Measurements from ENCODE around the gene SCAF1. TPM values are rescaled to one million over a fixed set of nuclear protein-coding genes. Genes with fewer than 3 reads are reported as not detected.
A peak's percentile ranks its signal among the peaks of the same experiment; 100 is the strongest.

Gene SCAF1
- total and polyA plus RNA-seq, 10 of the 15 experiments (the other 5 are each of a cell fraction or from before 2014, with no cell fraction given), result 0.18 to 77.0 (median 5.3) TPM

- ATAC-seq, result peak; percentile 83
- TF ChIP-seq STAT1 (conservative IDR thresholded peaks at IDR 0.05) (no peak), REST (IDR thresholded peaks at IDR 0.05; ENCODE audit: low read depth, low read length) (no peak), SP1 (IDR thresholded peaks at IDR 0.05; ENCODE audit: low read depth, low read length) (no peak), NR2F1 (conservative IDR thresholded peaks at IDR 0.05) (0 out of 2 replicates have a peak, but pooled peaks have one; percentile 14), SMARCA5 (IDR thresholded peaks at IDR 0.05) (peak; percentile 31; the same call in 1 of the 2 replicates), IRF4 (IDR thresholded peaks at IDR 0.05; ENCODE audit: low read depth, low read length) (no peak), NKRF (conservative IDR thresholded peaks at IDR 0.05) (0 out of 2 replicates have a peak, but pooled peaks have one; percentile 59), IKZF1 (conservative IDR thresholded peaks at IDR 0.05) (peak; percentile 68), LARP7 (IDR thresholded peaks at IDR 0.05) (peak; percentile 89), E2F8 (IDR thresholded peaks at IDR 0.05; ENCODE audit: low read depth, partially characterized antibody) (no peak), RUNX3 (IDR thresholded peaks at IDR 0.05; ENCODE audit: low read length) (no peak)
Observed at GRCh38 chr19:49664171-49665035, 22.4 kb downstream of the SCAF1 start.

More at GRCh38 chr19:49664171-49665035, 22.4 kb downstream of the SCAF1 start:
- no peak for FAIRE-seq
- DNase-seq (ENCODE audit: low read depth, low spot score), result no peak
- Histone ChIP-seq H4K20me1 (ENCODE audit: control insufficient read depth, insufficient read depth) (peaks cover 4% of the 10 kb centered on the region), H3K36me3 (ENCODE audit: control insufficient read depth in 2 of 2, insufficient read depth in 2 of 2, low read length in 1 of 2) (peaks cover 12 to 20% of the 10 kb centered on the region in 2 experiments), H3K4me2 (ENCODE audit: control insufficient read depth, insufficient read depth) (peak overlapping the region; percentile 91), H3K79me2 (ENCODE audit: control insufficient read depth, insufficient read depth, low read length) (peaks cover 36% of the 10 kb centered on the region), H3K9ac (ENCODE audit: control insufficient read depth, insufficient read depth, low read length) (peak overlapping the region; percentile 97), H3K27ac (ENCODE audit: control insufficient read depth, insufficient read depth) (peak overlapping the region; percentile 91), H3K9me3 (replicated peaks; ENCODE audit: control insufficient read depth, insufficient read depth, low read length) (no peaks in the 10 kb centered on the region), H3K27me3 (replicated peaks in 1 of 2; ENCODE audit: control insufficient read depth in 2 of 2, insufficient read depth in 2 of 2, low read length in 1 of 2) (no peaks in the 10 kb centered on the region), H3K4me1 (ENCODE audit: control insufficient read depth, insufficient read depth, low read length) (peaks cover 14% of the 10 kb centered on the region), H2AFZ (ENCODE audit: control insufficient read depth, low read depth, low read length) (peak overlapping the region; percentile 40), H3K4me3 (peak overlapping the region; percentile 99)
- ChIA-PET CTCF (interaction anchor here (0.6 to 5.5 kb wide), 7 partner anchors 11 to 706 kb away, joined by 3 to 80 read pairs (median 7); partner anchors contain the start of genes PRMT1, RRAS and SCAF1), RAD21 (ENCODE audit: unreplicated experiment) (interaction anchor here (0.6 to 3.4 kb wide), 9 partner anchors 9 to 224 kb away, joined by 3 to 34 read pairs (median 5); partner anchors contain the start of genes NOSIP, PRMT1, RRAS and SCAF1), SMC1A (ENCODE audit: uncharacterized antibody, unreplicated experiment) (interaction anchor here (0.6 to 2.2 kb wide), 8 partner anchors 11 to 71 kb away, joined by 3 to 9 read pairs (median 6); partner anchors contain the start of gene RRAS), POLR2A (interaction anchor here (0.6 to 6.0 kb wide), 14 partner anchors 12 to 536 kb away, joined by 3 to 126 read pairs (median 5); partner anchors contain the start of genes AP2A1, MED25, NOSIP and PRMT1)
- intact Hi-C loops (cut with micrococcal nuclease; ENCODE audit: unreplicated experiment) (loop anchor here (2.0 kb wide), 1 partner anchor 22 kb away; the partner anchor contains the start of gene SCAF1), in situ Hi-C loops (cut with MboI) (loop anchor here (5.0 kb wide), 1 partner anchor 167 kb away; the partner anchor contains the start of gene RPS11)
- 2% methylated on average over 51 of the region's 53 CpGs for WGBS (ENCODE audit: insufficient coverage, insufficient replicate concordance, low lambda C conversion rate, missing lambda C conversion rate)
- TSS peak; percentile 75 for BruUV-seq (replicated peaks)
